Cardiac muscle cell (in vitro differentiated cells and primary cell): ENCODE data around the gene GPA33. TPM values are rescaled to one million over a fixed set of nuclear protein-coding genes. Genes with fewer than 3 reads are reported as not detected.

ENCODE experiments used
- DNase-seq, 2 donors: peaks; one replicate each; pipeline versions ENCODE4 v3.0.0 to v3.0.0-alpha.2; 2010 to 2017; ENCODE audit warnings: low read depth in 1 of 2, low spot score in 1 of 2
- H3K27ac ChIP-seq: fragments of 200-600 bp; sonication (generic); 2 replicates; pipeline ENCODE4 v1.5.1; 2016
- H3K27me3 ChIP-seq: fragments of 200-600 bp; sonication (generic); 2 replicates; pipeline ENCODE4 v1.6.0; 2016; ENCODE audit warnings: control low read depth
- H3K36me3 ChIP-seq: fragments of 200-600 bp; sonication (generic); 2 replicates; pipeline ENCODE4 v1.5.1; 2016; ENCODE audit warnings: control low read depth
- H3K4me1 ChIP-seq: fragments of 200-600 bp; sonication (generic); 2 replicates; pipeline ENCODE4 v1.8.1; 2017; ENCODE audit warnings: low read depth, mild to moderate bottlenecking, mixed run types
- H3K4me3 ChIP-seq: fragments of 200-600 bp; sonication (generic); 2 replicates; pipeline ENCODE4 v1.5.1; 2016; ENCODE audit warnings: mild to moderate bottlenecking
- H3K9me3 ChIP-seq: fragments of 200-600 bp; sonication (generic); 2 replicates; pipeline ENCODE4 v1.5.1; 2017; ENCODE audit warnings: low read depth, mild to moderate bottlenecking, control low read depth
- CTCF ChIP-seq: IDR thresholded peaks from 2 replicates; pipeline ENCODE4 v1.5.1; 2012; ENCODE audit warnings: low read depth, mild to moderate bottlenecking, low read length
- polyA plus RNA-seq: library from polyadenylated mRNA; unstranded; fragments of >200 nt; fragmentation: Nextera tagmentation; extraction: Ambion mirVana; gene quantifications from 2 replicates; pipeline ENCODE4 v1.2.1, GENCODE V29; 2016
- total RNA-seq: library from RNA; depleted of rRNA; stranded (reverse); fragments of >200 nt; gene quantifications from 2 replicates; pipeline ENCODE4 v1.2.3, GENCODE V29; 2016

GPA33 gene
- total and polyA plus RNA-seq, 2 experiments from 2014 or later = 0.35 to 0.69 TPM

- Histone ChIP-seq H3K27me3 (no peaks in the 10 kb centered on the region), H3K27ac (no peak overlapping the region), H3K9me3 (no peaks in the 10 kb centered on the region), H3K4me1 (no peaks in the 10 kb centered on the region), H3K36me3 (peaks cover 38% of the 10 kb centered on the region), H3K4me3 (no peak overlapping the region)
- peak in 1 of 2 donors; percentile 41 for DNase-seq
- no peak for TF ChIP-seq CTCF
These were observed 31.4 kb upstream of the GPA33 start for GRCh38 chr1:167121375-167122120.

- Histone ChIP-seq H3K4me3 (no peak overlapping the region), H3K9me3 (no peaks in the 10 kb centered on the region), H3K27ac (no peak overlapping the region), H3K27me3 (no peaks in the 10 kb centered on the region), H3K4me1 (peaks cover 3% of the 10 kb centered on the region), H3K36me3 (peaks cover 38% of the 10 kb centered on the region)
- TF ChIP-seq CTCF = no peak
- DNase-seq = no peak
These were observed 30.7 kb upstream of the GPA33 start for GRCh38 chr1:167120899-167121298.

GRCh38 chr1:167119696-167120095 is 29.5 kb upstream of the GPA33 start:
- H3K4me3 ChIP-seq = no peak overlapping the region
- no peaks in the 10 kb centered on the region for H3K27me3 ChIP-seq
- TF ChIP-seq CTCF = no peak
- H3K36me3 ChIP-seq = peaks cover 31% of the 10 kb centered on the region
- no peaks in the 10 kb centered on the region for H3K9me3 ChIP-seq
- DNase-seq = no peak
- peaks cover 12% of the 10 kb centered on the region for H3K4me1 ChIP-seq
- H3K27ac ChIP-seq = no peak overlapping the region

- no peak for TF ChIP-seq CTCF
- Histone ChIP-seq H3K9me3 (no peaks in the 10 kb centered on the region), H3K27ac (peak overlapping the region; percentile 8), H3K27me3 (no peaks in the 10 kb centered on the region), H3K4me1 (peaks cover 12% of the 10 kb centered on the region), H3K36me3 (peaks cover 27% of the 10 kb centered on the region), H3K4me3 (no peak overlapping the region)
- DNase-seq = no peak
These were observed 28.0 kb upstream of the GPA33 start for GRCh38 chr1:167118188-167118587.

GRCh38 chr1:167117225-167117624 is 27.0 kb upstream of the GPA33 start:
- H3K4me1 ChIP-seq = peaks cover 12% of the 10 kb centered on the region
- H3K27ac ChIP-seq = no peak overlapping the region
- no peak overlapping the region for H3K4me3 ChIP-seq
- no peaks in the 10 kb centered on the region for H3K9me3 ChIP-seq
- no peak for TF ChIP-seq CTCF
- peaks cover 21% of the 10 kb centered on the region for H3K36me3 ChIP-seq
- DNase-seq = no peak
- no peaks in the 10 kb centered on the region for H3K27me3 ChIP-seq
